ENCODE measurements around the gene CSMD2.

Gene CSMD2

GRCh38 chr1:33706634-33707255 is 458.3 kb downstream of the CSMD2 start:
- Histone ChIP-seq H3K36me3 (ENCODE audit: insufficient read depth, low read length) (no peaks in the 10 kb centered on the region), H3F3A (ENCODE audit: low read depth) (no peaks in the 10 kb centered on the region), H3K27me3 (ENCODE audit: insufficient read depth, low read length, poor library complexity, severe bottlenecking) (no peaks in the 10 kb centered on the region), H3K9me2 (replicated peaks; ENCODE audit: low read depth, low read length) (no peaks in the 10 kb centered on the region), H2AFZ (ENCODE audit: low read length) (no peak overlapping the region), H3K79me2 (ENCODE audit: insufficient read depth, low read length) (no peaks in the 10 kb centered on the region), H3K4me2 (ENCODE audit: low read depth, low read length, poor library complexity, severe bottlenecking) (no peak overlapping the region), H3K9me3 (ENCODE audit: insufficient read depth, low read depth, low read length) (no peaks in the 10 kb centered on the region), H3K4me1 (ENCODE audit: insufficient read depth, low read length, poor library complexity, severe bottlenecking) (no peaks in the 10 kb centered on the region), H3K9ac (ENCODE audit: low read depth, low read length, poor library complexity, severe bottlenecking) (no peak overlapping the region), H3K4me3 (ENCODE audit: low read length, poor library complexity, severe bottlenecking) (no peak overlapping the region), H4K20me1 (ENCODE audit: insufficient read depth, low read length, poor library complexity, severe bottlenecking) (no peaks in the 10 kb centered on the region)
- TF ChIP-seq EZH2phosphoT487 (IDR thresholded peaks at IDR 0.05; ENCODE audit: borderline replicate concordance), result no peak
- TF ChIP-seq CTCF (conservative IDR thresholded peaks at IDR 0.05; ENCODE audit: low read length), result no peak

- TF ChIP-seq EZH2phosphoT487 (IDR thresholded peaks at IDR 0.05; ENCODE audit: borderline replicate concordance) (no peak), CTCF (conservative IDR thresholded peaks at IDR 0.05; ENCODE audit: low read length) (no peak)
- H3K9me2 ChIP-seq (replicated peaks; ENCODE audit: low read depth, low read length), result no peaks in the 10 kb centered on the region
- no peak overlapping the region for H3K9ac ChIP-seq (ENCODE audit: low read depth, low read length, poor library complexity, severe bottlenecking)
- H3K9me3 ChIP-seq (ENCODE audit: insufficient read depth, low read depth, low read length), result no peaks in the 10 kb centered on the region
- no peaks in the 10 kb centered on the region for H3K27me3 ChIP-seq (ENCODE audit: insufficient read depth, low read length, poor library complexity, severe bottlenecking)
- H3K36me3 ChIP-seq (ENCODE audit: insufficient read depth, low read length), result no peaks in the 10 kb centered on the region
- no peaks in the 10 kb centered on the region for H4K20me1 ChIP-seq (ENCODE audit: insufficient read depth, low read length, poor library complexity, severe bottlenecking)
- no peaks in the 10 kb centered on the region for H3F3A ChIP-seq (ENCODE audit: low read depth)
- H2AFZ ChIP-seq (ENCODE audit: low read length), result no peak overlapping the region
- H3K4me1 ChIP-seq (ENCODE audit: insufficient read depth, low read length, poor library complexity, severe bottlenecking), result no peaks in the 10 kb centered on the region
- H3K79me2 ChIP-seq (ENCODE audit: insufficient read depth, low read length), result no peaks in the 10 kb centered on the region
- H3K4me2 ChIP-seq (ENCODE audit: low read depth, low read length, poor library complexity, severe bottlenecking), result no peak overlapping the region
- H3K4me3 ChIP-seq (ENCODE audit: low read length, poor library complexity, severe bottlenecking), result no peak overlapping the region
Observed at GRCh38 chr1:33703464-33703863, 461.6 kb downstream of the CSMD2 start.

GRCh38 chr1:33698361-33699035 is 466.5 kb downstream of the CSMD2 start:
- Histone ChIP-seq H3K9ac (ENCODE audit: low read depth, low read length, poor library complexity, severe bottlenecking) (no peak overlapping the region), H3K4me3 (ENCODE audit: low read length, poor library complexity, severe bottlenecking) (no peak overlapping the region), H3K36me3 (ENCODE audit: insufficient read depth, low read length) (no peaks in the 10 kb centered on the region), H3K9me3 (ENCODE audit: insufficient read depth, low read depth, low read length) (no peaks in the 10 kb centered on the region), H3K9me2 (replicated peaks; ENCODE audit: low read depth, low read length) (no peaks in the 10 kb centered on the region), H3K4me1 (ENCODE audit: insufficient read depth, low read length, poor library complexity, severe bottlenecking) (no peaks in the 10 kb centered on the region), H3F3A (ENCODE audit: low read depth) (no peaks in the 10 kb centered on the region), H3K79me2 (ENCODE audit: insufficient read depth, low read length) (no peaks in the 10 kb centered on the region), H2AFZ (ENCODE audit: low read length) (no peak overlapping the region), H3K27me3 (ENCODE audit: insufficient read depth, low read length, poor library complexity, severe bottlenecking) (no peaks in the 10 kb centered on the region), H3K4me2 (ENCODE audit: low read depth, low read length, poor library complexity, severe bottlenecking) (no peak overlapping the region), H4K20me1 (ENCODE audit: insufficient read depth, low read length, poor library complexity, severe bottlenecking) (no peaks in the 10 kb centered on the region)
- no peak for TF ChIP-seq CTCF (conservative IDR thresholded peaks at IDR 0.05; ENCODE audit: low read length)
- no peak for TF ChIP-seq EZH2phosphoT487 (IDR thresholded peaks at IDR 0.05; ENCODE audit: borderline replicate concordance)
